Pulmonary artery endothelial cell (primary cell): ENCODE results near the gene CLPSL1. TPM values are rescaled to one million over a fixed set of nuclear protein-coding genes. Genes with fewer than 3 reads are reported as not detected.

Source experiments
- DNase-seq: peaks from one replicate; pipeline ENCODE4 v3.0.0-alpha.2; 2011; ENCODE audit warnings: low read depth, low spot score
- total RNA-seq: library from RNA; depleted of rRNA; stranded (reverse); fragments of >200 nt; gene quantifications from 2 replicates; pipeline ENCODE4 v1.2.3, GENCODE V29; 2014

CLPSL1 gene
- total RNA-seq, 1 donor from 2014 or later, result not detected

DNA sequence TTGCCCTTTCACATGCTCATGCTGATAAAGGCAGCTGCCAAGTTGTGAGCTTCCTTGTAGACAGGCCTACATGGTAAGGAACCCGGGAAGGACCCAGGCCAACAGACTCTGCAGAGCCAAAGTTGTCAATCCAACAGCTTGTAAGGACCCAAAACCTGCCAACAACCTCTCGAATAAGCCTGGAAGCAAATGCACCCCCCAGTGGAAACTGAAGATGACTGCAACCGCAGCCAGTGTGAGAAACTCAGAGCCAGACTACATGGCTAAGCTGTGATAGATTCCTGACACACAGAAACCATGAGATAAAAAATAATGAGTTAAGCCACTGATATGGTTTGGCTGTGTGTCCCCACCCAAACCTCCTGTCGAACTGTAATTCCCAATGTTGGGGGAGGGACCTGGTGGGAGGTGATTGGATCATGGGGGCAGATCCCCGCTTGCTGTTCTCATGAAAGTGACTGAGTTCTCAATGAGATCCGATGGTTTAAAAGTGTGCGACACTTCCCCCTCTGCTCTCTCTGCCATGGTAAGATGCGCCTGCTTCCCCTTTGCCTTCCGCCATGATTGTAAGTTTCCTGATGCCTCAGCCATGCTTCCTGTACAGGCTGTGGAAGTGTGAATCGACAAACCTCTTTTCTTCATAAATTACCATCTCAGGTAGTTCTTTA is 23.2 kb upstream of the CLPSL1 start:
- no peak for DNase-seq

DNA sequence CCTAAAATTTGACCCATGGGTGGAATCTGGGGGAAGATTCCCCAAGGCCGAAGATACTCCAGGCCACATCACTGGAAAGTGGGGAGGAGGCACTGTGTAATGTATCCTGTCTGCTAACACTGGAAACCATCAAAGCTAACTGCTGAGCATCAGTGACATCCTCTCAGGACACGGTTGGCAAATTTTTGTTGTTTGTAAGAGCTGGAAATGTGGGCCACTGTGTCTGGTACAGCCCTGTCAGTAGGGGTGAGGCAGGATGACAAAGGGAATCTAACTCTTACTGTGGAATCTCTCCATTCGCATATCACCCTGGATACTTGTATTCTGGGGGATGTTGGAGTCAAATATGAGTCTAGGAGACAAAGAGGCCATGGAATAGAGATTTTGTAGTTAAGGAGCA is 21.4 kb upstream of the CLPSL1 start:
- DNase-seq, result no peak

- no peak for DNase-seq
Measured at GRCh38 chr6:35765739-35766138, 15.1 kb upstream of the CLPSL1 start.

- DNase-seq, result no peak
Measured at GRCh38 chr6:35769211-35769610, 11.6 kb upstream of the CLPSL1 start.

- no peak for DNase-seq
Measured at GRCh38 chr6:35771343-35771627, 9.5 kb upstream of the CLPSL1 start.

- DNase-seq, result no peak
Measured at GRCh38 chr6:35774116-35774794, 6.6 kb upstream of the CLPSL1 start.

DNA sequence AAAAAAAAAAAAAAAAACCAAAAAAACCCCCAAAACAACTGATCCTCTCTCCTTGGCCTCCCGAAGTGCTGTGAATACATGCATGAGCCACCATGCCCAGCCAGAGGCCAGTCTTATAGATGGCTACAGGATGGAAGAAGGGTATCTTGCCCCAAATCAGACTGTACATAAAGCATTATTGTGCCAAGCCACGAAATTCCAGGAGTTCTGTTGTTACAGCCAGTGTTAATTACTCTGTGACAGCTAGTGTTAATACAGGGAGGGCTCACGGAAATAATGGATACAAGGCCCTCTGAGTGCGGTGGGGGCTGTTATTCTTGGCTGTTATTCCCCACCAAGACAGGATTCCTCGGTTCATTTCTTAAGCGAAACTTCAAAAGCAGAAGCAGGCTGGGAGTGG is 5.8 kb upstream of the CLPSL1 start:
- no peak for DNase-seq

GRCh38 chr6:35776364-35777215 is 4.2 kb upstream of the CLPSL1 start, which contains the start of gene CLPSL2:
CLPSL2 (plus strand) TSS chr6:35776598; CDS start chr6:35776619, 21 bp downstream.
- DNase-seq, result no peak

DNA sequence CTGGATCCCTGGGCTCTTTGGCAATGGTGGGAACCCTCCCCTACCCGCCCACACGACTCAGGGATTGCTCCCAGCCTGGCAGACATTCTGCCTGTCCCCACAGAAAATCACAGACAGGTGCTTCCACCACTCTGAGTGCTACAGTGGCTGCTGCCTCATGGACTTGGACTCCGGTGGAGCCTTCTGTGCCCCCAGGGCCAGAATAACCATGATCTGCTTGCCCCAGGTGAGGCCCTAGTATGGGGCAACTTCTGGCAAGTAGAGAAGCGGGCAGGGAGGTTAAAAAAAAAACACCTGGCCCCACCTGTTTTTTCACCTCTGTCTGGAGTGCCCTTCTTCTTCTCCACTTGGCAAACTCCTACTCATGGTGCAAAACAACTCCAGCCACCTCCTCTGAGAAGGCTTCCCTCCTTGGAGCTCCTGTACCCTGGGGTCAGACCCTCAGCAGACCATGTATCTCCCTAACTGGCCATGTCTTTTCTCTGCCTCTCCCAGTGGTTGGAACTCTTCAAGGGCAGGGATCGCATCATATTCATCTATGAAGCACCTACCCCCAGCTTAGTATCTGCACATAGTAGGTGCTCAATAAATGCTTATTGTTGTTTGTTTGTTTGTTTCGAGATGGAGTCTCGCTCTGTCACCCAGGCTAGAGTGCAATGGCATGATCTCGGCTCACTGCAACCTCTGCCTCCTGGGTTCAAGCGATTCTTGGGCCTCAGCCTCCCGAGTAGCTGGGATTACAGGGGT is 3.3 kb upstream of the CLPSL1 start:
- DNase-seq, result no peak

DNA sequence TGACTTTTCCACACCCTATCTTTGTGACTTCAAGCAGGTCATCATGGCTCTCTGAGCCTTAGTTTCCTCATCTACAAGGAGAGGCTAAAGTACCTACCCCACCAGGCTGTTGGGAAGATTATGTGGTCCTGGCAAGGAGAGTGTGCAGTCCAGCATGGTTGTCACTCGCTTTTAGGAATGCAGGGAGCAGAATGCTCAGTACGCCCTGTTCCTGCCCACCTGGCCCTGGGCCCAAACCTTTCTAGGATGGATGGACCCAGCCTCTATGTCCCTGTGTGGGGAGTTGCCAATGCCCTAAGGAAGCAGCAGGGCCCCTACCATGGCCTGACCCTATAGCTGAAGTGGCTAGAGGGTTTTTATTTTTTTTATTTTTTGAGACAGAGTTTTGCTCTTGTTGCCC is 2.4 kb upstream of the CLPSL1 start:
- DNase-seq, result no peak

DNA sequence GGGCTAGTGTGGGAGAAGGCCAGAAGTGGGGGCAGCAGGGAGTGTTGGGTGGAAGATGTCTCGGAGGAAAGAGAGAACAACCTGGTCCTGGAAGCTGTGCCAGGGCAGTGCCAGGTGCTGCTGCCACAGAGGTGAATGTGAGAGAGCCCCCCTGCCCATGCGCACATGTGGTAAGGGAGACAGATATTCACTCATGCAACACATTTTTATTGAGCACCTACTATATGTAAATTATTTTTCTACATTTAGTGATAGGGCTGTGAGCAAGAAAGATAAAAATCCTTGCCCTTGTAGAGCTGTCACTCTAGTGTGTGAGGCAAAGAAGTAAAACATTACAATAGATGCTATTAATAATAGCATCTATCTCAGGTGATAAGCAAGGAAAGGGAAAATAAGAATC is 471 bp downstream of the CLPSL1 start:
- DNase-seq, result no peak

DNA sequence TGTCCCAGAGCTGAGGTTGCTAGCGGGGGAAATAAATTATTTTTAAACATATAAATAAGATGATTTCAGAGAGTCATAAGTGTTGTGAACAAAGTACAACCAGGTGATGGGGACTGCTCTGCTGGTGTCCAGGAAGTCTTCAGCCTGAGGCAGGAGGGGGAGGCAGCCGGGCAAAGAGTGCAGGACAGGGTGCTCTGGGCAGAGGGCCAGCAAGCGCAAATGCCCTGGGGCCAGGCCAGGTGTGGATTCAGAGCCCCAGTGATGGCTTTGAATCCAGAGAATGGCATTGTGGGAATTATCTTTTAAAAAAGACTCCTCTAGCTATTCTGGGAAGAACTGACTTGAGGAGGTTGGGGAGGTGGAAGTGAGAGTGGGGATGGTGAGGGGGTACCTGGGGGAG is 1.6 kb downstream of the CLPSL1 start:
- DNase-seq, result no peak

DNA sequence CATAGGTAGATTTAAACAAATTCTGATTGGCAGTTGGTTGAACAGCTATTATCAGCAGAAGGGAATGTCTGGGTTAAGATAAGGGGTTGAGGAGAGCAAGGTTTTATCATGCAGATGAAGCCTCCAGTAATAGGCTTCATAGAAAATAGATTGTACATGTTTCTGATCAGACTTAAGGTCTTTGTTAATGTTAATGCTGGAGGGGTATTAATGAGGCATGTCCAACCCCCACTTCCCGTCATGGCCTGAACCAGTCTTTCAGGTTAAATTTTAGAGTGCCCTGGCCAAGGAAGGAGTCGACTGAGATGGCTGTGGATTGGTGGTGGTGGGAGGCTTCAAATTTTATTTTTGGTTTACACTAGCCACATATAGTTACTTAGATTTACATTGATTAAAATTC is 3.4 kb downstream of the CLPSL1 start:
- no peak for DNase-seq

- no peak for DNase-seq
Measured at GRCh38 chr6:35786272-35786671, 5.5 kb downstream of the CLPSL1 start.

GRCh38 chr6:35786810-35787209 is 6.0 kb downstream of the CLPSL1 start:
- DNase-seq, result no peak

DNA sequence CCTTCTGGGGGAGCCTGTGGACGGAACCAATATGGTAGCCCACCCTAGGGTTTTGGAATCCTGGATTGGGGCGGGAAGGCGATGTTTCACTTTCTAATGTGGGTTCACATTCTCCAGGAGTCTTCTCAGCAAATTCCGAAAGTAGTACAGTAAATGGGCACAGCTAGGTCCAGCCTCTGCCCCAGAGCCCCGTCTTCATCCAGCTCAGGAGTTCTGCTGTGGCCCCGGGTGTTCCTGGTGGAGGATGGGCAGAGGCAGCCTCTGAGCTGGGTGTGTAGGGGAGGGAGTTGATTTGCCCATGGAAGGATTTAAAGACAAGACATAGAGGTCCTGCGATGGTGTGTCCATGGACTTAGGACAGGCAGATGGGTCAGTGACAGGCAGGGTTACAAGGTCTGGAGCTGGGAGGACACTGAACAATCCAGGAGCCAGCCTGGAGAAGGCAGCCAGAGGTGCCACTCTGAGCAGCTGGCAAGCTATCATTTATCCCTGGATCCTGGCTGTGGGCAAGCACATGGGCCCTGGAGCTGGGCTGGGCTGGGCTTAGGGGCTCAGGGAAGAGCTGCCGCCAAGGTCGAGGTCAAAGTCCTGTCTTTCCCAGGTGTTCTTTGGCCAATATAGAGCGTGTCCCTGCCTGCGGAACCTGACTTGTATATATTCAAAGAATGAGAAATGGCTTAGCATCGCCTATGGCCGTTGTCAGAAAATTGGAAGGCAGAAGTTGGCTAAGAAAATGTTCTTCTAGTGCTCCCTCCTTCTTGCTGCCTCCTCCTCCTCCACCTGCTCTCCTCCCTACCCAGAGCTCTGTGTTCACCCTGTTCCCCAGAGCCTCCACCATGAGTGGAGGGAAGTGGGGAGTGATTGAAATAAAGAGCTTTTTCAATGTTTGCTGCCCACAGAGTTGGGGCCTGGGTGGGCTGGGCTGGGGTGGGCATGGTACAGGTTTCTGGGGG is 6.7 kb downstream of the CLPSL1 start:
- DNase-seq, result no peak

- no peak for DNase-seq
Measured at GRCh38 chr6:35788423-35788982, 7.7 kb downstream of the CLPSL1 start.

- no peak for DNase-seq
Measured at GRCh38 chr6:35790683-35791082, 9.9 kb downstream of the CLPSL1 start.

DNA sequence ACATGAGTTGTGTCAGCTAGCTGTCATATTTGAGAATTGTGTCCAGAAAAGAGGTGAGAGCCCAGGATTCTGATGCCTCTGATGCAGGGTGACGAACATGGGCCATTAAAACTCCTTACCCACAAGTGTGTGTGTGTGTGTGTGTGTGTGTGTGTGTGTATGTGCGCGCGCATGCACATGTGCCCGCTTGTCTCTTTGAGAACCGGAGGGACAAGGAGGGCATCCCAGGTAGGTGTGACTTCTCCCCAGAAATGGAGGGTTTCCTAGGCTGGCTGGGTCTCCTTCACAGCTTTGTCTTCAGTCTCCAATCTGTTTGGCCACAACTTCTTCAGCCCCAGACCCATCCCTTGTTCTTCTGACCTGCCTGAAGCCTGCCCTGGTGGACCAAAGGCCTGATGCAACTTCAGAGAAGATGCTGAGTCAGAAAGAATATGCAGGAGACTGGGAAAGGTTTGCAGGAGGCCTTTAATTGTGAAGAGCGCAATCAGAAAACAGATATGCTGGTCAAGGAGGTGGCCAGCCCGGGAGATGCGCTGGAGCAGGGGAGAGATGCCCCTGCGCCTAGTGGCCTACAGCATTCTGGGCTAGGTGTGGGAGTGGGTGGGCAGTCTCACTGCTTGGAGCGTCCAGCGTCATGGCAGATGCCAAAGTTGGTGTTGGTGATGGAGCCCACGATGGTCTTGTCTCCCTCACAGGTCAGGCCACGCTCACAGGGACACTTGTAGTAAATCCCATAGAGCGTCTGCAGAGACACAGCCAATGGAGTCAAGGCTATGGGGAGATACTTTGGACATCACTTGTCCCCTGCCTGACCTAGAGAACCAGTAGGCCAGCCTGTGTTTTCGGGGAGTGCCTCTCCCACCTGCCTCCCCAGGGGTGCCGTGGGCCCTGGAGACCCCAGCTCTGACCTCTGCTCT is 14.0 kb downstream of the CLPSL1 start:
- no peak for DNase-seq
